HG02981 (cell line): ENCODE data around the gene PRSS50.
"Not testable (repeated sequence)": the region's sequence is repeated elsewhere in the genome, so short reads cannot be mapped to it uniquely, and the experiment has no call there.

Experiments
- ATAC-seq: cut with Tn5 transposase; IDR thresholded peaks from one replicate; pipeline ENCODE4 v1.9.1; 2021; ENCODE audit warnings: mild to moderate bottlenecking, moderate library complexity; ENCODE audit not compliant: unreplicated experiment

Gene PRSS50

GRCh38 chr3:46709157-46709654, 8.5 kb downstream of the PRSS50 start:
- ATAC-seq, result no peak

- ATAC-seq, result no peak
These were observed 9.1 kb downstream of the PRSS50 start for GRCh38 chr3:46708401-46709156.

- no peak for ATAC-seq
These were observed 10.1 kb downstream of the PRSS50 start for GRCh38 chr3:46707601-46708011.

- ATAC-seq, result no peak
These were observed 10.7 kb downstream of the PRSS50 start for GRCh38 chr3:46706771-46707582.

- ATAC-seq, result no peak
These were observed 11.7 kb downstream of the PRSS50 start for GRCh38 chr3:46705751-46706552.

GRCh38 chr3:46705022-46705530, 12.6 kb downstream of the PRSS50 start:
- ATAC-seq, result peak; percentile 59

GRCh38 chr3:46704346-46704745, 13.3 kb downstream of the PRSS50 start:
- ATAC-seq, result not testable (repeated sequence)

GRCh38 chr3:46703013-46703520, 14.6 kb downstream of the PRSS50 start:
- ATAC-seq, result no peak

- ATAC-seq, result no peak
These were observed 15.2 kb downstream of the PRSS50 start for GRCh38 chr3:46702246-46703012.

GRCh38 chr3:46701181-46701939, 16.3 kb downstream of the PRSS50 start, which contains the start of gene TMIE:
Gene TMIE, plus strand, starts transcription at chr3:46701392. Its CDS starts 96 bp downstream, at chr3:46701488.
- ATAC-seq, result no peak

- no peak for ATAC-seq
These were observed 16.9 kb downstream of the PRSS50 start for GRCh38 chr3:46700772-46701171.

- no peak for ATAC-seq
These were observed 17.8 kb downstream of the PRSS50 start for GRCh38 chr3:46699676-46700523.

GRCh38 chr3:46695962-46696894, 21.4 kb downstream of the PRSS50 start:
- no peak for ATAC-seq

GRCh38 chr3:46695177-46695961, 22.3 kb downstream of the PRSS50 start:
- ATAC-seq, result no peak

- no peak for ATAC-seq
These were observed 23.1 kb downstream of the PRSS50 start for GRCh38 chr3:46694520-46694919.

- no peak for ATAC-seq
These were observed 23.8 kb downstream of the PRSS50 start for GRCh38 chr3:46693892-46694226.
